Endothelial cell of umbilical vein (primary cell): Measurements from ENCODE around the gene PRSS36.

ENCODE experiments used
- EZH2 ChIP-seq: IDR thresholded peaks from 2 replicates; pipeline ENCODE4 v1.6.1; 2012; ENCODE audit warnings: borderline replicate concordance, low read depth, mild to moderate bottlenecking, moderate library complexity, low read length, inconsistent platforms; ENCODE audit not compliant: severe bottlenecking
- FOS ChIP-seq: IDR thresholded peaks from 2 replicates; pipeline ENCODE4 v1.6.1; 2011; ENCODE audit warnings: mild to moderate bottlenecking, low read length, moderate library complexity, borderline replicate concordance; ENCODE audit not compliant: insufficient read depth
- GATA2 ChIP-seq: IDR thresholded peaks from 2 replicates; pipeline ENCODE4 v1.7.0; 2011; ENCODE audit warnings: low read depth, mild to moderate bottlenecking, moderate library complexity, mixed read lengths, low read length; ENCODE audit not compliant: insufficient read length, insufficient read depth
- MYC ChIP-seq: IDR thresholded peaks from one replicate; pipeline ENCODE4 v1.6.1; 2011; ENCODE audit warnings: mild to moderate bottlenecking, low read depth, low read length
- POLR2A ChIP-seq: IDR thresholded peaks from 2 replicates; pipeline ENCODE4 v1.6.1; 2012; ENCODE audit warnings: low read depth, mild to moderate bottlenecking, control low read depth, low read length
- POLR2AphosphoS5 ChIP-seq: IDR thresholded peaks from 2 replicates; pipeline ENCODE4 v1.6.1; 2012; ENCODE audit warnings: low read depth, mild to moderate bottlenecking, control low read depth, low read length, moderate library complexity; ENCODE audit not compliant: insufficient read depth
- TF ChIP-seq, protein P1 (sequence below), 2 donors: IDR thresholded peaks; 1 replicate in 1 of 2; 2 replicates in 1 of 2; pipeline ENCODE4 v1.5.1; 2011; ENCODE audit warnings: low read length in 2 of 2, mild to moderate bottlenecking in 2 of 2, moderate library complexity in 2 of 2, control low read depth in 1 of 2, inconsistent platforms in 1 of 2, low read depth in 1 of 2; ENCODE audit not compliant: insufficient read depth in 1 of 2; ENCODE audit errors: extremely low read depth in 1 of 2
- TF ChIP-seq, protein P2 (sequence below): IDR thresholded peaks from 2 replicates; pipeline ENCODE4 v1.6.1; 2011; ENCODE audit not compliant: insufficient read depth, insufficient read length

DNA sequence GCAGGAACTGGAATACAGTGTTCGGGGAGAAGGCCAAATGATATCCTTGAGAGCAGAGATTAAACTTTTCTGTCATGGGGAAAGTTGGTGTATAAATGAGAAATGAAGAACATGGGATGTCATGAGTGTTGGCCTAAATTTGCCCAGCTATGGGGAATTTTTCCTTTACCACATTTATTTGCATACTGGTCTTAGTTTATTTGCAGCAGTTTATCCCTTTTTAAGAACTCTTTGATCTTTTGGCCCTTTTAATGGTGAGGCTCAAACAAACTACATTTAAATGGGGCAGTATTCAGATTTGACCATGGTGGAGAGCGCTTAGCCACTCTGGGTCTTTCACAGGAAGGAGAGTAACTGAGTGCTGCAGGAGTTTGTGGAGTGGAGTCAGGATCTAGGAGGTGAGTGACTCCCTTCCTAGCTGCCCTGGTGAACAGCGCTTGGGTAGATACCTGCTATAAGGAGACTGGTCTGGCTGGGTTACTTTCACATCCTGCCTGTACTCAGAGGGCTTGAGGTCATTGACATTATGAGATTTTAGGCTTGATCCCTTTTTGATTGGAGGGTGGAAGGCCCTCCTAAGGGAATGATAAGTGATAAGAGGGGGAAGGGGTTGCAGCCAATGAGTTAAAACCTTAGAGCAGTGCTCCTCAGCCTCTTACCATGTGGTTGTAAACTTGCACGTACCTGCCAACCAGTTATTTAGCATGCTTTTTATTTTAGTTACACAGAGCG lies 42.0 kb upstream of the PRSS36 start:
- TF ChIP-seq, protein P1, sequence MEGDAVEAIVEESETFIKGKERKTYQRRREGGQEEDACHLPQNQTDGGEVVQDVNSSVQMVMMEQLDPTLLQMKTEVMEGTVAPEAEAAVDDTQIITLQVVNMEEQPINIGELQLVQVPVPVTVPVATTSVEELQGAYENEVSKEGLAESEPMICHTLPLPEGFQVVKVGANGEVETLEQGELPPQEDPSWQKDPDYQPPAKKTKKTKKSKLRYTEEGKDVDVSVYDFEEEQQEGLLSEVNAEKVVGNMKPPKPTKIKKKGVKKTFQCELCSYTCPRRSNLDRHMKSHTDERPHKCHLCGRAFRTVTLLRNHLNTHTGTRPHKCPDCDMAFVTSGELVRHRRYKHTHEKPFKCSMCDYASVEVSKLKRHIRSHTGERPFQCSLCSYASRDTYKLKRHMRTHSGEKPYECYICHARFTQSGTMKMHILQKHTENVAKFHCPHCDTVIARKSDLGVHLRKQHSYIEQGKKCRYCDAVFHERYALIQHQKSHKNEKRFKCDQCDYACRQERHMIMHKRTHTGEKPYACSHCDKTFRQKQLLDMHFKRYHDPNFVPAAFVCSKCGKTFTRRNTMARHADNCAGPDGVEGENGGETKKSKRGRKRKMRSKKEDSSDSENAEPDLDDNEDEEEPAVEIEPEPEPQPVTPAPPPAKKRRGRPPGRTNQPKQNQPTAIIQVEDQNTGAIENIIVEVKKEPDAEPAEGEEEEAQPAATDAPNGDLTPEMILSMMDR (IDR thresholded peaks at IDR 0.05; ENCODE audit: extremely low read depth in 1 of 2, insufficient read depth in 1 of 2, low read depth in 1 of 2, low read length in 2 of 2): no peak
- TF ChIP-seq EZH2: no peak
- no peak for TF ChIP-seq MYC
- TF ChIP-seq, protein P2, sequence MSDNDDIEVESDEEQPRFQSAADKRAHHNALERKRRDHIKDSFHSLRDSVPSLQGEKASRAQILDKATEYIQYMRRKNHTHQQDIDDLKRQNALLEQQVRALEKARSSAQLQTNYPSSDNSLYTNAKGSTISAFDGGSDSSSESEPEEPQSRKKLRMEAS: no peak
- no peak for TF ChIP-seq POLR2A
- TF ChIP-seq GATA2: no peak
- TF ChIP-seq POLR2AphosphoS5: no peak
- no peak for TF ChIP-seq FOS
